GM21423 (cell line): Measurements from ENCODE around the gene CPNE4.
"Not testable (repeated sequence)": the region's sequence is repeated elsewhere in the genome, so short reads cannot be mapped to it uniquely, and the experiment has no call there.

Experiments
- ATAC-seq: cut with Tn5 transposase; IDR thresholded peaks from one replicate; pipeline ENCODE4 v1.9.1; 2021; ENCODE audit warnings: mild to moderate bottlenecking, moderate library complexity; ENCODE audit not compliant: unreplicated experiment

Gene CPNE4

GRCh38 chr3:131486545-131486944 lies 548.3 kb downstream of the CPNE4 start:
- not testable (repeated sequence) for ATAC-seq

- no peak for ATAC-seq
Measured at GRCh38 chr3:131485119-131485518, 549.7 kb downstream of the CPNE4 start.

- ATAC-seq: no peak
Measured at GRCh38 chr3:131484496-131485111, 550.2 kb downstream of the CPNE4 start.
